Mucosa of rectum (tissue), 2 donors: ENCODE measurements around the gene TMEM33.

ENCODE experiments used
- H3K27ac ChIP-seq, 2 donors: one replicate each; pipeline ENCODE4 v1.7.0; 2013; ENCODE audit warnings: inconsistent platforms in 2 of 2, low read depth in 2 of 2, low read length in 2 of 2
- H3K27me3 ChIP-seq, 2 donors: one replicate each; pipeline ENCODE4 v1.7.0; 2013; ENCODE audit warnings: low read length in 2 of 2; ENCODE audit not compliant: control insufficient read depth in 2 of 2, insufficient read depth in 2 of 2
- H3K36me3 ChIP-seq, 2 donors: one replicate each; pipeline ENCODE4 v1.7.0; 2013; ENCODE audit warnings: low read length in 2 of 2; ENCODE audit not compliant: control insufficient read depth in 2 of 2, insufficient read depth in 2 of 2
- H3K4me1 ChIP-seq, 2 donors: one replicate each; pipeline ENCODE4 v1.7.0; 2013; ENCODE audit warnings: low read length in 2 of 2, mild to moderate bottlenecking in 1 of 2; ENCODE audit not compliant: control insufficient read depth in 2 of 2, insufficient read depth in 2 of 2
- H3K4me3 ChIP-seq, 2 donors: one replicate each; pipeline ENCODE4 v1.7.0; 2013; ENCODE audit warnings: low read length in 2 of 2
- H3K9ac ChIP-seq, 2 donors: one replicate each; pipeline ENCODE4 v1.7.0; 2013; ENCODE audit warnings: low read length in 2 of 2, low read depth in 1 of 2, mild to moderate bottlenecking in 1 of 2
- H3K9me3 ChIP-seq, 2 donors: one replicate each; pipeline ENCODE4 v1.7.0; 2013; ENCODE audit warnings: low read length in 2 of 2; ENCODE audit not compliant: control insufficient read depth in 2 of 2
- donor health status: healthy.
- donor health status: Normal muscosa, but diverticular disease.

TMEM33 gene

DNA sequence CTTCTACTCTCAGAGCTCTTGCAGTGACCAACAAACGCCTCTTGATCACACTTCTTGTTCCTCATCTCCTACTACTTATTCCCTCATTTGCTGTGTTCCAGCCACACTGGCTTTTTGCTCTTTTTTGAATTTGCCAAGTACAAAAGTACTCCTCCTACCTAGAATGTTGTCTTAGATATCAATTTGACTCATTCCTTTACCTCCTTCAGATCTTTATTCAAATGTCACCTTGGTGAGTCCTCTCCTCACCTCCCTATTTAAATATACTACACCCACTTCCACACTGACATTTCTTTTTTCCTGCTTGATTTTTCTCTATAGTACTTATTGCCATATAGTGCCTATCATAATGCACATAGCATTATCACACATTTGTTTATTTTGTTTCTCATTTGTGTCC is 40.1 kb downstream of the TMEM33 start:
- Histone ChIP-seq H3K36me3 (no peaks in the 10 kb centered on the region), H3K9ac (no peak overlapping the region), H3K4me1 (no peaks in the 10 kb centered on the region), H3K27me3 (no peaks in the 10 kb centered on the region), H3K27ac (no peak overlapping the region), H3K4me3 (no peak overlapping the region), H3K9me3 (no peaks in the 10 kb centered on the region)

DNA sequence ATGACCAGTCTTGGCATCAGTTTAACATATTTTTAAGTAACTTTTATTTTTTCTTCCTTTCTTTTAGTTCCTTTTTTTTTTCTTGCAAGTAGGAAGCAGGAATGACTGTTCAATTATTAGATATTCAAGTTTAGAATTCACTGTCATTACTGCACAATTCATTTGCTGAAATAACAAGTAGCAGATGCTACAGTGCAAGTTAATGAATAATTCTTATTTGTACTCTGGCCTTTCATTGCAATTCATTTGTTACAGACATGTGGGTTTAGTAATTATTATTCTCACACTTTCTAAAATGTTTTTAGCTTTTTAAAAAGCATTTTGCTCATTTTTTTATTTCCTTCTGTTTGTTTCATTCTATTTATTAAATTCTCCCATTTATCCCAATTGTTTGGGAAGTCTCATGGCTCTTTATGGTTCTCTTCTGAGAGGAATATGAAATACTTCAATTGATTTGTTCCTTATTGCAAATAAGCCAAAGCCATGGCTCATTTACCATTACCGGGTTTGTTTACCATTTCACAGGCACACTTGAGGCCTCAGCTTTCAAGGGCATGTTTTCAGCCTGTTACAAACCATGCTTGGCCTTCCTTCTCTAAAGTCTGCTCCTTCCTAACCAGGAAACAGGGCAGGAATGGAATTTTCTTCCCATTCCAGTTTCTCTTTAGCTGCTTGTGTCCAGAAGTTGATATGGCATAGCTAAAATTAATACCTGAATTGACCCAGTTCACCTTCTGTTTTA is 41.7 kb downstream of the TMEM33 start:
- Histone ChIP-seq H3K4me1 (no peaks in the 10 kb centered on the region), H3K36me3 (no peaks in the 10 kb centered on the region), H3K27ac (no peak overlapping the region), H3K4me3 (no peak overlapping the region), H3K9ac (no peak overlapping the region), H3K27me3 (no peaks in the 10 kb centered on the region), H3K9me3 (no peaks in the 10 kb centered on the region)

DNA sequence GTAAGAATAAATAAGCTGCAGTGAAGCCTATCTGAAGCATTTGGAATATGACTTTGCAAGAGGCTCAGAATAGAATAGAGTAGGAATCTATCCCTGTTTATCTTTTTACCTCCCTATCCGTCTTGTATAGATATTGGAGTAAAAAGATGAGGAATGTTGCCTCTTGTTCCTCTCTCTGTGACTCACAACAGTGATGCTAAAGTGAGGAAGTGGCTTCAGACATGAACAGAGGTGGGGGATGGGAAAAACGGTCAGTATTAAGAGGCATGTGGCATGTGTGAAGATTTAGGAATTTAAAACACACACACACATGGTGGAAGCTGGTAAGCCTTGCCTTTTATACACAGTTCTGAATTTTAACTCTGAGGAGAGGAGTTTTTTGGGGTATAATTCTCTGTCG is 42.5 kb downstream of the TMEM33 start:
- no peak overlapping the region for H3K4me3 ChIP-seq
- no peak overlapping the region for H3K27ac ChIP-seq
- H3K9ac ChIP-seq = no peak overlapping the region
- H3K27me3 ChIP-seq = no peaks in the 10 kb centered on the region
- H3K4me1 ChIP-seq = no peaks in the 10 kb centered on the region
- no peaks in the 10 kb centered on the region for H3K36me3 ChIP-seq
- no peaks in the 10 kb centered on the region for H3K9me3 ChIP-seq

DNA sequence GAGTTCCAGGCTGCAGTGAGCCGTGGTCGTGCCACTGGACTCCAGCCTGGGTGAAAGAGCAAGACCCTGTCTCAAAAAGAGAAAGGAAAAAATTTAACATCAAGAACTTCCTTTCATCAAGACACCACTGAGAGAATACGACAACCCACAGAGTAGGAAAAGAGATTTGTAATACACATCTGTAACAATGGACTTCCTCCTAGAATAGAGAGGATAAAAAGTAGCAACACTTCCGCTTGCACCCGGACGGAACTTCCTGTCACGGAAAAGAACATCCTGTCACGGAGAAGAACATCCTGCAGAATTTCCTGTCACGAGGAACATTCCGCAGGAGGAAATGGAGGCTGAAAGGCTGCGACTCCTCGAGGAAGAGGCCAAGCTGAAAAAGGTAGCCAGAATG is 46.2 kb downstream of the TMEM33 start, which contains the start of gene DCAF4L1:
DCAF4L1 (plus strand) TSS at position 301 of the 400 bp plus-strand sequence; CDS start at position 338, 37 bp downstream.
- no peak within 1 kb of the TSS for H3K4me3 ChIP-seq

DNA sequence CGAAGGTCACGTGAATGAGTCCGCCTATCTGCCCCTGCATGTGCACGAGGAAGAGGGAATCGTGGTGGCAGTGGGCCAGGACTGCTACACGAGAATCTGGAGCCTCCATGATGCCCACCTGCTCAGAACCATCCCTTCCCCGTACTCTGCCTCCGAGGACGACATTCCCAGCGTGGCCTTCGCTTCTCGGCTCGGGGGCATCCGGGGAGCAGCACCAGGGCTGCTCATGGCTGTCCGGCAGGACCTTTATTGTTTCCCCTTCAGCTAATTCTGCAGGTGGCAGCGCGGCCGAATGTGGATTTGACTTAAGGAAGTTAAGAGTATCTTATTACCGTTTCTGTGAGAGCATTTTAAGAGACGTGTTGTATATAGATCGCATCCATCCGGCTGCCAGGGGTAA is 47.5 kb downstream of the TMEM33 start:
- H3K36me3 ChIP-seq = no peaks in the 10 kb centered on the region
- no peaks in the 10 kb centered on the region for H3K4me1 ChIP-seq
- H3K27me3 ChIP-seq = no peaks in the 10 kb centered on the region
- H3K9me3 ChIP-seq = no peaks in the 10 kb centered on the region
- H3K9ac ChIP-seq = no peak overlapping the region
- H3K4me3 ChIP-seq = no peak overlapping the region
- H3K27ac ChIP-seq = no peak overlapping the region

More for the DNA sequence above, 46.2 kb downstream of the TMEM33 start, which contains the start of gene DCAF4L1:
- Histone ChIP-seq H3K4me1 (no peaks in the 10 kb centered on the region), H3K36me3 (no peaks in the 10 kb centered on the region), H3K27ac (no peak within 1 kb of the TSS), H3K9ac (no peak within 1 kb of the TSS), H3K9me3 (no peaks in the 10 kb centered on the region), H3K27me3 (no peaks in the 10 kb centered on the region)

DNA sequence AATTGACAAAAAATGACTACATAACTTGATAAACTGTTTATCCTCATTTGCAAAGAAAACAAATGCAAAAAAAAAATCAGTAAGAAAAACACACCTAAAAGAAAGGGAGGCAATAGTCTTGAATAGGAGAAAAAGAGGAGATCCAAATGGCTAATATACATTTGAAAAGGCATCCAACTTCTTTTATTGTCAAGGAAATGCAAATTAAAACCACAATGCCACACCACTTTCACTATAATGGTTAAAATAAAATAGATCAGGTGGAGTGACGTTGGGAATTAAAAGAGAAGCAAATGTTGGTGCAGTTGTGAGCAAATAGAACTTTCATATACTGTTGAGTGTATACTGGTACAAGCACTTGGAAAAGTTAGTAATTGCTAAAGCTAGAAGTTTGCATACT is 49.9 kb downstream of the TMEM33 start:
- no peaks in the 10 kb centered on the region for H3K27me3 ChIP-seq
- no peak overlapping the region for H3K9ac ChIP-seq
- no peaks in the 10 kb centered on the region for H3K9me3 ChIP-seq

DNA sequence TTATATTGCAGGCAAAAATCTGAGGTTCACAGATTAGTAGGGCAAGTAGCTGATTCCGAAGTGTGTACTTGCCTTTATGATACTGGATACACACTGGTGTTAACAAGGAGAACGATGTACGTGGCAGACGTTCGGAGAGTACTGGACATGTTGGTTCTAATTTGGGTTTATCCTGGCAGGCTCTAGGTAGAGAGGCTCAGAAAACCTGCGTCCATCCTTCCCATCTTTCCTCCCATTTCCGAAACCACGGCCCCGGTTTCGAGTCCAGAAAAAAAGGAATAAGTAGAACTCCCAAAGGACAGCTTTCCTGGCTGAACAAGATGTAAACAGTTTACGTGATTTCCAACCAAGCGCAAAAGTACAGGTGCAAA is 54.8 kb downstream of the TMEM33 start:
- Histone ChIP-seq H3K9ac (peak overlapping the region; percentile 81 to 91), H3K9me3 (no peaks in the 10 kb centered on the region), H3K27me3 (no peaks in the 10 kb centered on the region), H3K27ac (peak overlapping the region; percentile 25 to 43), H3K4me3 (peak overlapping the region; percentile 79 to 91), H3K4me1 (peaks cover 7 to 16% of the 10 kb centered on the region in 2 donors), H3K36me3 (no peaks in the 10 kb centered on the region)

More for the DNA sequence above, 49.9 kb downstream of the TMEM33 start:
- Histone ChIP-seq H3K4me3 (no peak overlapping the region), H3K4me1 (peaks cover 0 to 4% of the 10 kb centered on the region in 2 donors), H3K36me3 (no peaks in the 10 kb centered on the region), H3K27ac (no peak overlapping the region)

DNA sequence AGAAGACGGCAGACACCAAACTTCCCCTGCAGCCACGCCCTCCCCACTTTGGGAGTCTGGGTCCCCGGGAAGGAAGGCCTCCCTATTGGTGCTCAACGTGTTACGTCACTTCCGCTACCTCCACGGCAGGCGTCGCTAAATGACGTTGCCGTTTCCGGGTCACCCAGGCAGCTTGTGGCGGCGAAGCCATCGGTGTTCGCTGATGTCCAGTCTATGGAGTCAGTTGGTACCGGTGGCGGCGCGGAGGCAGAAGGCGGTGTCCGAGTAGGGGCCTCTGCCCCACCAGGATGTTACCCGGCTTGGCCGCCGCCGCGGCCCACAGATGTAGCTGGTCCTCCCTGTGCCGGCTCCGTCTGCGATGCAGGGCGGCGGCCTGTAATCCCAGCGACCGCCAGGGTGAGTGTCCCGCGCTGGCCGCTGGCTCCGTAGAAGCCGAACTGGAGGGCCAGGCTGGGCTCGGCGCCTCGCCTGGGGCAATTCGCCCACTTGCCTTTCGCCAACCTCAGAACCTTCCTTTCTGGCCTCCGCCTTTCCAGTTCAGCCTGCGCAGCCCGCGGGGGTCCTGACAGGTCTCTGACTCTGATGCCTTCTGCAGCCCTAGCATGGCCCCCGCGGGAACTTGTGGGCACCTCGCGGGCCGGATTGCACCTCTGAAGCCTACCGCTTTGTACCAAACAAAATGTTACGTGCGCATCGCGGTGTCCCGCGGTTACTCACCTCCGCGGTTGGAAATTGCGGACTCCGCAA is 55.3 kb downstream of the TMEM33 start, which contains the start of gene SLC30A9:
SLC30A9 (plus strand) TSS at position 166 of the 747 bp plus-strand sequence; CDS start at position 288, 122 bp downstream.
- H3K9ac ChIP-seq = peak within 1 kb of the TSS; percentile 81 to 91
- H3K36me3 ChIP-seq = no peaks in the 10 kb centered on the region
- no peaks in the 10 kb centered on the region for H3K9me3 ChIP-seq
- peak within 1 kb of the TSS; percentile 69 to 70 for H3K27ac ChIP-seq
- peak within 1 kb of the TSS; percentile 79 to 91 for H3K4me3 ChIP-seq
- H3K27me3 ChIP-seq = no peaks in the 10 kb centered on the region
- H3K4me1 ChIP-seq = peaks cover 7 to 16% of the 10 kb centered on the region in 2 donors

DNA sequence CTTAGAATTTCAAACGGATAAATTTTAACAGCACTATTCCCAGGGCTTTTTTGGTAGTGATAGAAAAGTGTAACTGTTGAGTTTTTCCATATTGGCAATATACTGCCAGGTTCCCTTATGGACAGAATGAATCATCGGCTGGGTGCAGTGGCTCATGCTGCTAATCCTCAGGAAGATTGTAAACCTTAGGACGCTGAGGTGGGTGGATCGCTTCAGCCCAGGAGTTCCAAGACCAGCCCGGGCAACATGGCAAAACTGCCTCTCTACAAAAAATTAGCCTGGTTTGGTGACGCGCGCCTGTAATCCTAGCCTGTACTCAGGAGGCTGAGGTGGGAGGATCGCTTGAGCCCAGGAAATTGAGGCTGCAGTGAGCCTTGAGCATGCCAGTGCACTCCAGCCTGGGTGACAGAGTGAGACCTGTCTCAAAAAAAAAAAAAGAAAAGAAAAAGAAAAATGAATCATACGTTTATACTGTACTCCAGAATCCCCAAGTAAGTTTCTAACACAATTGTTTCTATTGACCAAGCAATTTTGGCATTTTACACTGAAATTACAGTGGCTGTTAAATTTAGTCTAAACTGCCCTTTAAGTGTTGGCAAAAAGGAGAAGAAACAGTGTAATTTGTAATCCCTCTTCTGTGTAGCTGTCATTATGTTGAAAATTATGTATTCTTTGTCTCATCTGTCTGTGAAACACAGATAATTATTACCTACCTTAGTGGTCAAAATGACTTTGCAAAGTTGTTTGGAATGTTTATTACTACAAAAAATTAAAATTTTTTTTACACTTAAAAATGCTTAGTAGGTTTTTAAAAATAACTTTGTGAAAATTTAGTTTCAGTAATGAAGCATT is 56.9 kb downstream of the TMEM33 start:
- Histone ChIP-seq H3K27me3 (no peaks in the 10 kb centered on the region), H3K36me3 (no peaks in the 10 kb centered on the region), H3K9me3 (no peaks in the 10 kb centered on the region), H3K4me1 (peaks cover 7 to 16% of the 10 kb centered on the region in 2 donors), H3K4me3 (no peak overlapping the region), H3K9ac (no peak overlapping the region), H3K27ac (no peak overlapping the region)
